SK-N-SH (cell line): Measurements from ENCODE around the gene ARHGAP29.

Source experiments
- CTCF ChIP-seq: fragments of 200-600 bp; sonication (generic); IDR thresholded peaks from 2 replicates; pipeline ENCODE4 v1.6.1; 2017; ENCODE audit warnings: antibody characterized with exemption, mild to moderate bottlenecking, moderate library complexity
- POLR2AphosphoS5 ChIP-seq: IDR thresholded peaks from 2 replicates; pipeline ENCODE4 v1.6.1; 2012; ENCODE audit warnings: low read depth, low read length
- RFX5 ChIP-seq: IDR thresholded peaks from 2 replicates; pipeline ENCODE4 v1.6.1; 2012; ENCODE audit warnings: mild to moderate bottlenecking, improper control_type of control experiment, low read length
- SIN3A ChIP-seq: IDR thresholded peaks from 2 replicates; pipeline ENCODE4 v1.6.1; 2012; ENCODE audit warnings: low read depth, mild to moderate bottlenecking, low read length, moderate library complexity, borderline replicate concordance
- TCF12 ChIP-seq: IDR thresholded peaks from 2 replicates; pipeline ENCODE4 v1.4.0; 2012
- ZBTB33 ChIP-seq: IDR thresholded peaks from 2 replicates; pipeline ENCODE4 v1.4.0; 2012; ENCODE audit warnings: low read depth, borderline replicate concordance

- TF ChIP-seq SIN3A: no peak
- no peak for TF ChIP-seq RFX5
- TF ChIP-seq TCF12: no peak
- no peak for TF ChIP-seq POLR2AphosphoS5
- no peak for TF ChIP-seq ZBTB33
- no peak for TF ChIP-seq CTCF
These were observed 8.6 kb downstream of the ARHGAP29 start for GRCh38 chr1:94228640-94229375.
